T-helper 2 cell treated with Interferon-gamma antibody and Interleukin-4, amounts not matched to agents 5 μg/mL and 100 μg/mL, for 36 hours (primary cell): Measurements from ENCODE around the gene MXRA8.
A peak's percentile ranks its signal among the peaks of the same experiment; 100 is the strongest.

Experiments
- DNase-seq: peaks from one replicate; pipeline ENCODE4 v3.0.0; 2021; ENCODE audit warnings: low spot score
- H3K27ac Mint-ChIP-seq: one replicate; pipeline ENCODE4 v1.8.0; 2021; ENCODE audit warnings: mild to moderate bottlenecking, mixed read lengths
- H3K27me3 Mint-ChIP-seq: one replicate; pipeline ENCODE4 v1.8.0; 2021; ENCODE audit warnings: low read depth, mixed read lengths
- H3K36me3 Mint-ChIP-seq: one replicate; pipeline ENCODE4 v1.8.0; 2021; ENCODE audit warnings: low read depth, mixed read lengths
- H3K4me1 Mint-ChIP-seq: one replicate; pipeline ENCODE4 v1.8.0; 2021; ENCODE audit warnings: low read depth, mixed read lengths
- H3K4me3 Mint-ChIP-seq: one replicate; pipeline ENCODE4 v1.8.0; 2022; ENCODE audit warnings: mild to moderate bottlenecking, moderate library complexity, mixed read lengths
- H3K9me3 Mint-ChIP-seq: one replicate; pipeline ENCODE4 v1.8.0; 2021; ENCODE audit warnings: mixed read lengths

MXRA8 gene

GRCh38 chr1:1306070-1306660 lies 52.2 kb downstream of the MXRA8 start:
- Mint-ChIP-seq H3K36me3 (peaks cover 1% of the 10 kb centered on the region), H3K4me1 (peaks cover 13% of the 10 kb centered on the region), H3K27ac (peak overlapping the region; percentile 80), H3K9me3 (no peaks in the 10 kb centered on the region), H3K27me3 (no peaks in the 10 kb centered on the region), H3K4me3 (peak overlapping the region; percentile 89)
- no peak for DNase-seq

- Mint-ChIP-seq H3K27me3 (no peaks in the 10 kb centered on the region), H3K9me3 (no peaks in the 10 kb centered on the region)
- peak; percentile 43 for DNase-seq
Measured at GRCh38 chr1:1305300-1306069, 52.9 kb downstream of the MXRA8 start.

GRCh38 chr1:1304331-1305299 lies 53.7 kb downstream of the MXRA8 start:
- no peak for DNase-seq
- Mint-ChIP-seq H3K4me1 (peaks cover 13% of the 10 kb centered on the region), H3K9me3 (no peaks in the 10 kb centered on the region), H3K4me3 (peak overlapping the region; percentile 89), H3K27me3 (no peaks in the 10 kb centered on the region), H3K36me3 (peaks cover 1% of the 10 kb centered on the region), H3K27ac (peak overlapping the region; percentile 80)

More at GRCh38 chr1:1305300-1306069, 52.9 kb downstream of the MXRA8 start:
- Mint-ChIP-seq H3K4me1 (peaks cover 13% of the 10 kb centered on the region), H3K27ac (peak overlapping the region; percentile 80), H3K4me3 (peak overlapping the region; percentile 89), H3K36me3 (peaks cover 1% of the 10 kb centered on the region)

- no peak for DNase-seq
- H3K36me3 Mint-ChIP-seq: no peaks in the 10 kb centered on the region
- peaks cover 13% of the 10 kb centered on the region for H3K4me1 Mint-ChIP-seq
- H3K9me3 Mint-ChIP-seq: no peaks in the 10 kb centered on the region
- no peaks in the 10 kb centered on the region for H3K27me3 Mint-ChIP-seq
- H3K4me3 Mint-ChIP-seq: no peak overlapping the region
- no peak overlapping the region for H3K27ac Mint-ChIP-seq
Measured at GRCh38 chr1:1303736-1304135, 54.6 kb downstream of the MXRA8 start.

- no peaks in the 10 kb centered on the region for H3K36me3 Mint-ChIP-seq
- no peak for DNase-seq
- H3K9me3 Mint-ChIP-seq: no peaks in the 10 kb centered on the region
- H3K27me3 Mint-ChIP-seq: no peaks in the 10 kb centered on the region
- H3K27ac Mint-ChIP-seq: no peak overlapping the region
- no peak overlapping the region for H3K4me3 Mint-ChIP-seq
- peaks cover 13% of the 10 kb centered on the region for H3K4me1 Mint-ChIP-seq
Measured at GRCh38 chr1:1302951-1303509, 55.3 kb downstream of the MXRA8 start.
